Endodermal cell (in vitro differentiated cells): ENCODE data around the gene BRME1. TPM values are rescaled to one million over a fixed set of nuclear protein-coding genes. Genes with fewer than 3 reads are reported as not detected.

ENCODE experiments used
- DNase-seq: peaks from one replicate; pipeline ENCODE4 v3.0.0-alpha.2; 2017
- H3K27ac ChIP-seq: 2 replicates; pipeline ENCODE4 v1.5.1; 2013; ENCODE audit warnings: mild to moderate bottlenecking, low read depth, low read length, moderate library complexity
- H3K27me3 ChIP-seq: 2 replicates; pipeline ENCODE4 v1.6.1; 2013; ENCODE audit warnings: mild to moderate bottlenecking, low read length, moderate library complexity; ENCODE audit not compliant: insufficient read depth, control insufficient read depth, poor library complexity, severe bottlenecking
- H3K36me3 ChIP-seq: 2 replicates; pipeline ENCODE4 v1.7.0; 2013; ENCODE audit warnings: mild to moderate bottlenecking, low read length, moderate library complexity; ENCODE audit not compliant: control insufficient read depth, insufficient read depth
- H3K4me1 ChIP-seq: one replicate; pipeline ENCODE4 v1.7.0; 2013; ENCODE audit warnings: low read length; ENCODE audit not compliant: control insufficient read depth, insufficient read depth
- H3K4me3 ChIP-seq: 2 replicates; pipeline ENCODE4 v1.5.1; 2013; ENCODE audit warnings: mild to moderate bottlenecking, low read length, moderate library complexity
- H3K9ac ChIP-seq: 2 replicates; pipeline ENCODE4 v1.6.1; 2013; ENCODE audit warnings: mild to moderate bottlenecking, low read length, moderate library complexity; ENCODE audit not compliant: poor library complexity, severe bottlenecking; ENCODE audit errors: extremely low read depth
- H3K9me3 ChIP-seq: 2 replicates; pipeline ENCODE4 v1.6.1; 2013; ENCODE audit warnings: mild to moderate bottlenecking, low read length, moderate library complexity; ENCODE audit not compliant: control insufficient read depth
- H3K27ac Mint-ChIP-seq: 2 replicates; pipeline ENCODE4 v1.8.0; 2020; ENCODE audit warnings: mixed read lengths
- H3K27me3 Mint-ChIP-seq: 2 replicates; pipeline ENCODE4 v1.8.0; 2021; ENCODE audit warnings: mild to moderate bottlenecking, mixed read lengths; ENCODE audit not compliant: insufficient read depth
- H3K36me3 Mint-ChIP-seq: 2 replicates; pipeline ENCODE4 v1.8.0; 2020; ENCODE audit warnings: low read depth, mixed read lengths
- H3K4me1 Mint-ChIP-seq: 2 replicates; pipeline ENCODE4 v1.8.0; 2020; ENCODE audit warnings: mixed read lengths
- H3K4me3 Mint-ChIP-seq: 2 replicates; pipeline ENCODE4 v1.8.0; 2020; ENCODE audit warnings: mild to moderate bottlenecking, moderate library complexity, mixed read lengths
- H3K9me3 Mint-ChIP-seq: 2 replicates; pipeline ENCODE4 v1.8.0; 2020; ENCODE audit warnings: mild to moderate bottlenecking, mixed read lengths
- CTCF ChIP-seq: fragments of 200-600 bp; sonication (generic); conservative IDR thresholded peaks from 2 replicates; pipeline ENCODE4 v1.5.0; 2021; ENCODE audit warnings: antibody characterized with exemption, mild to moderate bottlenecking
- WGBS, 2 experiments: methylation state at CpG; one replicate each; pipeline versions ENCODE4 v1.1.5 to v1.1.7; 2013; ENCODE audit warnings: missing lambda C conversion rate in 2 of 2, mixed read lengths in 1 of 2; ENCODE audit not compliant: insufficient coverage in 1 of 2, insufficient read length in 1 of 2; 5-methylcytosine and 5-hydroxymethylcytosine counted together
- total RNA-seq, 2 donors: library from RNA; stranded (reverse); fragmentation: NEBNext Ultra II Directional in 1 of 2; extraction: Animal tissue kit (Norgen Biotek cat#: 25700) in 1 of 2; gene quantifications; 2 replicates in 1 of 2; 3 replicates in 1 of 2; pipeline ENCODE4 v1.2.1, GENCODE V29; 2021

Gene BRME1
- total RNA-seq, 2 donors from 2014 or later, result 4.4 to 7.4 TPM

GRCh38 chr19:13843104-13843921 is 62.6 kb downstream of the BRME1 start:
- Histone ChIP-seq H3K27me3 (no peaks in the 10 kb centered on the region), H3K4me1 (peaks cover 17% of the 10 kb centered on the region), H3K36me3 (no peaks in the 10 kb centered on the region), H3K27ac (no peak overlapping the region), H3K4me3 (peak overlapping the region; percentile 83), H3K9ac (peak overlapping the region; percentile 57), H3K9me3 (no peaks in the 10 kb centered on the region)
- DNase-seq, result peak; percentile 83
- peak overlapping the region; percentile 76 for H3K4me3 Mint-ChIP-seq
- no peaks in the 10 kb centered on the region for H3K27me3 Mint-ChIP-seq
- 34 to 49% methylated on average over 8 to 24 of the region's 24 CpGs for WGBS, 2 experiments
- TF ChIP-seq CTCF, result no peak
- H3K4me1 Mint-ChIP-seq, result peaks cover 15% of the 10 kb centered on the region
- peak overlapping the region; percentile 90 for H3K27ac Mint-ChIP-seq
- no peaks in the 10 kb centered on the region for H3K9me3 Mint-ChIP-seq
- H3K36me3 Mint-ChIP-seq, result no peaks in the 10 kb centered on the region

- Histone ChIP-seq H3K36me3 (no peaks in the 10 kb centered on the region), H3K4me1 (peaks cover 17% of the 10 kb centered on the region), H3K9me3 (no peaks in the 10 kb centered on the region), H3K9ac (peak overlapping the region; percentile 80), H3K27me3 (no peaks in the 10 kb centered on the region), H3K27ac (no peak overlapping the region), H3K4me3 (peak overlapping the region; percentile 83)
- Mint-ChIP-seq H3K4me3 (peak overlapping the region; percentile 76), H3K27ac (peak overlapping the region; percentile 90), H3K4me1 (peaks cover 15% of the 10 kb centered on the region), H3K9me3 (no peaks in the 10 kb centered on the region), H3K36me3 (no peaks in the 10 kb centered on the region), H3K27me3 (no peaks in the 10 kb centered on the region)
- 0% methylated on average over 4 to 86 of the region's 95 CpGs for WGBS, 2 experiments
- TF ChIP-seq CTCF, result peak; percentile 23
- peak; percentile 71 for DNase-seq
Observed at GRCh38 chr19:13842291-13843103, 63.4 kb downstream of the BRME1 start.

GRCh38 chr19:13841962-13842290 is 64.0 kb downstream of the BRME1 start:
- Histone ChIP-seq H3K36me3 (no peaks in the 10 kb centered on the region), H3K27ac (no peak overlapping the region), H3K9ac (peak overlapping the region; percentile 80), H3K4me1 (peaks cover 16% of the 10 kb centered on the region), H3K27me3 (no peaks in the 10 kb centered on the region), H3K9me3 (no peaks in the 10 kb centered on the region), H3K4me3 (peak overlapping the region; percentile 82)
- Mint-ChIP-seq H3K9me3 (no peaks in the 10 kb centered on the region), H3K27ac (peak overlapping the region; percentile 68), H3K27me3 (no peaks in the 10 kb centered on the region), H3K4me1 (peaks cover 15% of the 10 kb centered on the region), H3K4me3 (peak overlapping the region; percentile 76), H3K36me3 (no peaks in the 10 kb centered on the region)
- WGBS, 2 experiments, result 22 to 63% methylated on average over 1 to 8 of the region's 11 CpGs
- DNase-seq, result no peak
- no peak for TF ChIP-seq CTCF
